HG03469 (cell line): ENCODE results near the gene IQCN.

Experiments used
- ATAC-seq: cut with Tn5 transposase; IDR thresholded peaks from one replicate; pipeline ENCODE4 v1.9.1; 2021; ENCODE audit warnings: mild to moderate bottlenecking, moderate library complexity, moderate number of reproducible peaks; ENCODE audit not compliant: unreplicated experiment

The IQCN gene

DNA sequence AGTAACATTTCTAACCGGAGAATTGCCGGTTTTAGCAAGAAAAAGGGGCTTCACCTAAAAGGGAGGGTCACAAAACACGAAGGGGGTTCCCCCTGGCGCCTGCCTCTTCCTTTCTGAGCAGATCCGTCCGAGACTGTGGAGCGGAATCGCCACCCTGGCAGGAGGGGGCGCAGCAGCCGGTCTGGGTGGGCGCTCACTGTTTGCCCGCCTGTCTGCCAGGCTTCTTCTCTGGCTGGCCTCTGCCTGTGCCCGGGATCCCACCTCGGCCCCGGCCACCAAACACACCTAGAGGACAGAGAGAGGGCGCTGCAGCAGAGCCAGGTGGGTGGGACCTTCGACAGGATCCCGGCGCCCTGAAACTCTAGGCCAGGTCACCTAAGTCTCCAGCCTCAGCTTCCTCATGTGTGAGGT lies 33.0 kb upstream of the IQCN start:
- no peak for ATAC-seq

DNA sequence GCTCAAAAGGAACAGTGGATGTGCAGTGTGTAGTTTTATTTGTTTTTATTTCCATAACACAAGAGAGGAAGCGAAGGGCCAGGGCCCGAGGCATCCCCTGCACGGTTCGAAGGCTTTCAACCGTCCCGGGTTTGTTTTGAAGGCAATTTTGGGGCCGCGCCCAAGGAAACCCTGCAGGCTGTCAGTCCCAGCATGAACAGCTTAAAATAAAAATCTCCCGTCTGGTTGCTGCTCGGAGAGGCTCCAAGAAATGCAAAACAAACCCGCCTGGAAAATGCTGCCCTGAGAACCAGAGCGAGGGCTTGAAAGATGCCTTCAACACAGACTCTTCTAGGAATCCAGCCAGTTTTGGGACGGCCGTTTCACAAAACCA lies 32.6 kb upstream of the IQCN start:
- no peak for ATAC-seq

DNA sequence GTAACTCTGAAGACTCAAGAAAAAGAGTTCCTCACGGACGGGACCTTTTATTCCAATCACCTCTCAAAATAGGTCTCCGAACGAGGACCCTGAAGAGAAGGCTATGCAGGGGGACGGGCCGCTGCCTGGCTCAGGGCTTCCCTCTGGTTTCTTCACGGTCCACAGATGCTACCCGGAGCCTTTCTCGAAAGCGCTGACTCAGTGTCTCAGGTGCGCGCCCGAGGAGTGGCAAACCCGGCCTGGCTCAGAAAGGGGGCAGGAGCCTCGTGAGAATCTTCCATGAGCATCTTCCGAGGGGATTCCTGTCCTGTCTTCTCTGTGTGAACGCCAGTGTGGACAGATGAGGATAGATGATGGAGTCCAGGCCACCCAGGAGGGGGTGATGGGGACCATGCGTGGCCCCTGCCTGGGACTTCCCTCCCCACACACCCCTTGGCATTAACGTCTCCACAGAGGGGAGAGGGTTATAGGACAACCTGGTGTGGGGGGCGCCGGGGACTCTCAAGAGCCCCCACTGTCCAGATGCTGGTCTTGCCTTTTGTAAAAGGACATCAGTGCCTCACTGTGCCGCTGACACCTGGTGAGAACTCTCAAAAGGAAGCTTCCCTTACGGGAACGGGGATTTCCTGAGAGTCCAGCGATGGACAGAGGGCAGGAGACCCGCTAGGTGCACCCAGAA lies 32.1 kb upstream of the IQCN start:
- no peak for ATAC-seq

DNA sequence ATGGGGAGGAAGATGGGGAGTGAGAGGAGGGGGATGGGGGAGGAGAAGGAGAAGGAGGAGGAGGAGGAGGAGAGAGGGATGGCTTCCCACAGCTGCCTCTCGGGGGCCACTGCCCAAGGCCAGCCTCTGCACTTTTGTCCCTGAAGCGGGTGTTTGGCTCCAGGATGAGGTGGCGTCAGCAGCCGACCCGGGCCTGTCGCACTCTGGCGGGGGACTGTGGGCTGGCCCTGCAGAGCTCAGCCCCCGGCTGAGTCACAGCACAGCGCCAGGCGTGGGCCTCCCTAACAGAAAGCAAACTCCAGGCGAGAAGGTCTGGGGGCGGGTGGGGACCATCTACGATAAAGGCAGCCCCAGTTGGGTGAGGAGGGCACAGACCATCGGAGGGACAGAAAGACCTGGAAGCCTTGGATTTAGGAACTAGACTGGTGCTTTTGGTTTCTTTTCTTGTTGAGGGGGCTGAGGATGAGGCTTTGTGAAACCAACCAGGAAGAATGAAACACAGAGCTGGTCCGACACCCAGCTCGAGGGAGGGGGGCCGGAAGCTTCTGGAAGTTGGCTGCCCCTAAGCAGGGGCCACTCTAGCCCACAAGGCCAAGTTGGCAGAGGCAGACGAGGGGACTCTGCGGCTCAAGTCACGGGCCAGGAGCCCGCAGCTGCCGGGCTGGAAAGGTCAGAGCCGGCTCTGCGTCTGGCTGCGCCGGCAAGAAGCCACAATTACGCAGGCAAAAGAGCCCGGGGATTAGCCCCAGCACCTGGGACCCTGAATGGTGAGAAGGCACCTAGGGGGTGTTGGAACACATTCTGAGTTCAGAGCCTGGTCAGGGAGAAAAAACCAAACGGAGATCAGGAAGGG lies 30.4 kb upstream of the IQCN start:
- no peak for ATAC-seq

DNA sequence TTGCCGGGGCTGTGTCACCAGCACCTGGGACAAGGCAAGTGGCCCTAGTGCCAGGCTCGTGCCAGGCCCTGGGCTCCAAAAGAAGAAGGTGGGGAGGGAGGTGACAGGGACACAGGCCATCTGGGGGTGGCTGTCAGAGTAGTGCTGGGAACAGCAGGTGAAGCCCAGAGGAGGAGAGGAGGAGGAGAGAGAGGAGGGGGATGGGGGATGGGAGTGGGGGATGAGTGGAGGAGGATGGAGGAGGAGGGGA lies 29.9 kb upstream of the IQCN start:
- ATAC-seq, result no peak

DNA sequence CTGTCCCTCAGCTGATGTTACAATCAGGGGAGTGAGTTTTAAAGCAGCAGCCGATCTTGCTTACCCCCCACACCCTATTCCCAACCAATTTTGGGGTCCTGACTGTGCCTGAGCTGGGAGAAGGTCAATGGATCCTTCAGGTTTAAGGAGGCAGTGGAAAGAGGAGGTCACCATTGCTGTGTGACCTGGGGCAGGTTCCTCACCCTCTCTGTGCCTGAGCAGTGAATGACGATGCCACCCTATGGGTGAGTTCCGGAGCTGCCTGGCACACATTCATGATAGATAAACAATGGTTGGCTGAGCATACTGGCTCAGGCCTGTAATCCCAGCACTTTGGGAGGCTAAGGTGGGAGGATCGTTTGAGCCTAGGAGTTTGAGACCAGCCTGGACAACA lies 27.5 kb upstream of the IQCN start:
- ATAC-seq, result no peak

DNA sequence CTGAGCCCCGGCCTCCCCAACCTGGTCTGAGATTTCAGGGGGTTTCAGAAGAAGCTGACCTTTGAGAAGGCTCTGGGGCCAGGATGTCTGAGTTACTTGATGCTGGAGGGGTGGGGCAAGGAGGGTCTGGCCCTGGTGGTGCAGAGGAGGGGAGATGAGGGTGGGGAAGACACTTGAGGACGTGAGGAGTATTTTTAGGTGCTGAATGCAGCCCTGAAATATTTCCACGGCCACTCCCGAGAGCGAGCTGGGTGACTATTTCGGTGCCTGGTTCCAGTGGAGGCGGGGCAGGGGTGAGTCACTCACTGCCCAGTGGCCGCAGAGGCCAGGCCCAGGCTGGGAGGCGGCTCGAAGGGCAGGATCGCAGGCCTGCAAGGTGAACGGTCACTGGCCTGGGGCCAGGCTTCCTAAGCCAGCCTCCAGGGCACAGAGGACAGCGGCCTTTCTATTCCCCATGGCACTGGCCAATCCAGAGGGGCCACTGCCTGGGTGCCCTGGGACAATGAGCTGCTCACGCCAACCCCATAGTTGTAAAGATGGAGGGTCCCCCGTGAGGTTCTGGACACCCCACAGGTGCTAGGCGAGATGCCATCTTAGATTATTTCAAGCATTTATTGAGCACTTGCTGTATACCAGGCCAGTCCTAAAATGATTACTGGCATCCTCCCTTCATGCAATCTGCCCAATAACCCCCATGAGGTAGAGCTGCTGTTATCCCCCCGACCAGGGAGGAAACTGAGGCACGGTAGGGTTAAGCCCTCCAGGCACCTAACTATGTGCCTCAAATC lies 26.9 kb upstream of the IQCN start:
- ATAC-seq, result no peak

DNA sequence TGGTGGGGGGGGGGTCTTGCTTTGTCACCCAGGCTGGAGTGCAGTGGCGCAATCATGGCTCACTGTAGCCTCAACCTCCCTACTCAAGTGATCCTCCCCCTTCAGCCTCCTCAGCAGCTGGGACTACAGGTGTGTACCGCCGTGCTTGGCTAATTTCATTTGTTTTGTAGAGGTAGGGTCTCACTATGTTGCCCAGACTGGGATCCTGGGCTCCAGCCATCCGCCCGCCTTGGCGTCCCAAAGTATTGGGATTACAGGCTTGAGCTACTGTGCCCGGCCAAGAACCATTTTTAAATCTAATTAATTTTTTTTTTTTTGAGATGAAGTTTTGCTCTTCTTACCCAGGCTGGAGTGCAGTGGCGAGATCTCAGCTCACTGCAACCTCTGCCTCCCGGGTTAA lies 25.4 kb upstream of the IQCN start:
- ATAC-seq, result no peak

DNA sequence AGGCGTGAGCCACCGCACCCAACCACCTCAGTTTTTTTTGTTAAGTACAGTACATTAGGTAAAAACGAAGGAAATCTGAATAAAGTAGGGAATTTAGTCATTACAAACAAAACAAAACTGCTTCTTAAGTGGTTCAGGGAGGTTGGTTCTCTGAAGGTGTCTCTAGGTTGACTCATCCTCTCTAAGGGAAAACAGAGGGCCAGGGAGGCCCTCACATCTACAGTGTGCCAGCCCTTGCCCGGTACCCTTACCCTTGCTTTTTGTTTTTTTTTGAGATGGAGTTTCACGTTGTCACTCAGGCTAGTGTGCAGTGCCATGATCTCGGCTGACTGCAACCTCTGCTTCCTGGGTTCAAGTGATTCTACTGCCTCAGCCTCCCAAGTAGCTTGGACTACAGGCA lies 24.3 kb upstream of the IQCN start:
- no peak for ATAC-seq

DNA sequence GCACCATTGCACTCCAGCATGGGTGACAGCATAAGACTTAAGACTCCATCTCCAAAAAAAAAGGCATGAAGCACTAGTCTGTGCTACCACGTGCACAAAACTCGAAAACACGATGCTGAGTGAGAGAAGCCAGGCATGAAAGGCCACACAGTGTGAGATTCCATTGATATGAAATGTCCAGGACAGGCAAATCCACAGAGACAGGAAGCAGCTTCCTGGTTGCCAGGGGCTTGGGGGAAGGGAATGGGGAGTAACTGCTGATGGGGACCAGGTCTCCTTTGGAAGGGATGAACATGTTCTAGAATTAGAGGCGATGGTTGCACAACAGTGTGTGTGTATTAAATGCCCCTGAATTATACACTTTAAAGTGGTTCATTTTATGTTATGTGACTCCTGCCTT lies 23.1 kb upstream of the IQCN start:
- no peak for ATAC-seq

DNA sequence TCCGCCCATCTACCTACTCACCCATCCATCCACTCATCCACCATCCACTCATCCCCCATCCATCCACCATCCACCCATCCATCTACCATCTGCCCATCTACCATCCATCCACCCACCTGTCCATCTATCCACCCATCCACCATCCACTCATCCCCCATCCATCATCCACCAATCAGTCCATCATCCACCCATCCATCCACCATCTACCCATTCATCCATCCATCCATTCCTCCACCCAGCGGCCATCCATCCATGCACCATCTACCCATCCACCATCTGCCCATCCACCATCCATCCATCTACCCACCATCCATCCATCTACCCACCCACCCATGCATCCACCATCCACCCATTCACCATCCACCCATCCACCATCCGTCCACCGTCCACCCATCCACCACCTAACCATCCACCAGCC lies 20.8 kb upstream of the IQCN start:
- no peak for ATAC-seq

DNA sequence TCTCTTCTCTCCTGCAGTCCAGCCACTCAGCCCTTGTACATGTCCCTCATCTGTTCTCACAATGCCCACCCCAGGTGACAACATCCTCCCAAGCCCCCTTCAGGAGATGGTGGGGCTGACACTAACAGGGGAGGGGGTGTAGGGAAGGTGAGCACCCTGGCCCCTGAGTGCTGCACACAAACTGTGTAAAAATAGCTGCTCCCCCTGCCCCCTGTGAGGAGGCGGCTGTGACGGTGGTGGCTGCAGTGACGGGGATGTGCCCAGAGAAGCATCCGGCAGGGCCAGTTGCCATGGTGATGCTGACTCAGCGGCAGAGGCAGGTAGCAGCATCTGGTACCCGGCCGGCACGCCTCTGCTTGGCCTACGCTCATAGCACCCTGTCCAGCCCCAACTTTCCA lies 20.2 kb upstream of the IQCN start:
- ATAC-seq, result no peak

DNA sequence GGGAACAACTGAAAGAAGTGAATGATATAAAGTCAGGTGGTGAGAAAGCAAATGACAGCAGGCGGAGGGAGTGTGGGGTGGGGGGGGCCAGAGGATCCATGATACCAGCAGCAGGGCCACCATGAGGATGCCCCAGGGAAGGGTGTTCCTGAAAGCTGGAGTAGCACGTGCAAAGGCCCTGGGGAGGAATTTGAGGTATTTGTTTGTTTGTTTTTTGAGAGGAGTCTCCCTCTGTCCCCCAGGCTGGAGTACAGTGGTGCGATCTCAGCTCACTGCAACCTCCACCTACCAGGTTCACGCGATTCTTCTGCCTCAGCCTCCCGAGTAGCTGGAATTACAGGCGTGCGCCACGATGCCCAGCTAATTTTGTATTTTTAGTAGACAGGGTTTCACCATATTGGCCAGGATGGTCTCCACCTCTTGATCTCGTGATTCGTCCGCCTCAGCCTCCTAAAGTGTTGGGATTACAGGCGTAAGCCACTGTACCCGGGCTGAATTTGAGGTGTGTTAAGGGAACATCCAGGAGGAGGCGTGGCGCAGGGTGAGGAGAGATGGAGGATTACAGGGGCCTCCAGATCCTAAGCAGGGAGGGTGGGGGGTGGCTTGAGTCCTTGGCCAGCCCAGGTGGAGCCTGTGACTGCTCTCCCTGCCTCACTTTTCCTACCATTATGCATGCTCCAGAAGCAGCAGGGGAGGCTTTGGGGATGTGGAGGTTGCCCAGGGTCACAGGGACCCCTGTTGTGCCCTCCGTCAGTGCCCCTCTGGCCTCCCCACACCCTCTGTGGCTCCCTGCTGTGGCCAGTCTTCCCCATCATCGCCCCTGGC lies 19.6 kb upstream of the IQCN start:
- no peak for ATAC-seq

DNA sequence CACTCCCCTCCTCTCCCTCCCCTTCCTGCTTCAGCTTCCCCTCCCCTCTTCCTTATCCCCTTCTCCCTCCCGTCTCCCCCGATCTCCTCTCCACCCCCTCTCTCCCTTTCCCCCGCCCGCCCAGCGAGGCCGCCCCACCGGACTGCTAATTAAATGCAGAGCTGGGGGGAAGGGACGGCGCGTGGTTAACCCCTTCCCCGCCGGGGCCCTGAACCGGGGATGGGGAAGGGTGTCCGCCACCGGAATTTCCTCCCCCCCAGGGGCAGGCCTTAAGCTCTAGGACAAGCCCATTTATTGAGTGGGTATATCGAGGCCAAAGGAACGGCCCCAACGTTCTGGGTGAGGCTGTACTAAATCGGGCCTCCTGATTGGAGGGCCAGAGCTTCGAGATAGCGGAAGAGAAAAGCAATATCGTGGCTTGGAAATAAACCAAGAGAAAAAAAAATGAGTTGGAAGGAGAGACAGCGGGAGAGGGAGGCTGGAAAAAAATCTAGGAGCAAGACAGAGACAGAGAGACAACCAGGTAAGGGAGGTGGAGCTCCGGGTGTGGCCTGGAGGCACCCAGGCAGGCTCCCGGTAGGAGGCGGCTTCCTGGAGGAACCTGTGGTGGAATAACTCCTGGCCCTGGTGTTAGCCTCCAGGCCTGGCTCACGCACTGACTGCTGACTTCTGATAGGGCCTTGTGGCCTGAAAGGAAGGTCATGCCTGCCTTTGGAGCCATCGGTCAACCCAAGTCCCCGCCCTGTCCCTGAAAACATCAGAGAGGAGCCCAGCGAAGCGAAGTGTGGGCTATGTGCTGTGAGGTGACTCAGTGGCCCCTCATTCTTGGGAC lies 18.8 kb upstream of the IQCN start:
- no peak for ATAC-seq

DNA sequence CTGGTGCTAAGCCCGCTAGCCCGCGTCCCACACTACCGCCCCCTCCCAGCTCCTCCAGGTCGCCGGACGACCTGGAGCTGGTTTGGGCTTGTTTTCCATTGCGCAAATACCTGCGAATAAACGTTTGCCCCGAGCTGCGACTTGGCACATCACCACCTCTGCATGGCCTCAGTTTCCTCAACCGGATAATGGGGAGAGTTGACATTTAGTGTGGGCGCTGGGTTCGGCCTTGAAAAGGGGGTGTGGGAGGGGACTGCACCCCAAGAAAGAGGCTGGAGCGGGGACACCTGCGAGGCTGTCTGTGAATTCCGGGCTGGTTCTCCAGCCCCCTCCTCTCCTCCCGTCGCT lies 18.2 kb upstream of the IQCN start:
- no peak for ATAC-seq

DNA sequence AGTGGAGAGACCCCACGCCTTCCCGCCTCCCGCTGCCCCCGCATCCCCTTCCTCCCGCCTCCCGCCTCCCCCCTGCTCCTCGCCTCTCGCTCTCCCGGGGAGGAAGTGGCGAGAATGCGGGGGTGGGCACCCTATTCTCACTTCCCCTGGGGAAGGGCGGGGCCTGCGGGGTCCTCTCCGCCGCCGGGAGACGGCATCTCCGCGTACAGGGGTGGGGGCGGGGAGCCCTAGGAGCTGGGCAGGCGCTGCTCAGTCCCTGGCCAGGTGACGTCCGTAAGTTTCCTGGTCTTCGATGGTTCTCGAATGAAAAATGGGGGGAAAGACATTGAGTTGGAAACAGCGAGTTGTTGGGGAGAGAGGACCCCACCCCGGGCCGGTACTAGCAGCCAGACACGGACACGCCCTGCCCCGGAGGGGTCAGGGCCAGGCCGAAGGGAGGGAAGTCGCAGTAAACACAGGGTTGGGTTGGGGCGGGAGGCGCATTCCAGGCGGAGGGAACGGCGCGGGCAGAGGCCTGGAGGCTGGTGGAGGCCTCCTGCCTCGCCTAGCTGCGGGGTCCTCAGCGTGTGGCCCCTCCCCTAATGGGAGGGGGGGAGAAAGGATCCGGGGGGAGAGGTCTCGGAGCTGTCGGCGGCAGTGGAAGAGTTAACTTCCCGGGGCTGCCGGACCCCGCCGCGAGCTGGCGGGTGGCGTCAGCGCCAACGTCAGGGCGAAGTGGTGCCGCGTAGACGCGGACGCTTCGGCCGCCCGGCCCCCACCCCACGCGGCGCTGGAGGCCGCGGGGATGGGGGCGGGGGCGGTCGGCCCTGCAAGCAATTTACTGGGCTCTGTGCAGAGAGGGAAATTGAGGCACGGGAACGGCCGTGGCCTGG lies 17.6 kb upstream of the IQCN start:
- no peak for ATAC-seq

DNA sequence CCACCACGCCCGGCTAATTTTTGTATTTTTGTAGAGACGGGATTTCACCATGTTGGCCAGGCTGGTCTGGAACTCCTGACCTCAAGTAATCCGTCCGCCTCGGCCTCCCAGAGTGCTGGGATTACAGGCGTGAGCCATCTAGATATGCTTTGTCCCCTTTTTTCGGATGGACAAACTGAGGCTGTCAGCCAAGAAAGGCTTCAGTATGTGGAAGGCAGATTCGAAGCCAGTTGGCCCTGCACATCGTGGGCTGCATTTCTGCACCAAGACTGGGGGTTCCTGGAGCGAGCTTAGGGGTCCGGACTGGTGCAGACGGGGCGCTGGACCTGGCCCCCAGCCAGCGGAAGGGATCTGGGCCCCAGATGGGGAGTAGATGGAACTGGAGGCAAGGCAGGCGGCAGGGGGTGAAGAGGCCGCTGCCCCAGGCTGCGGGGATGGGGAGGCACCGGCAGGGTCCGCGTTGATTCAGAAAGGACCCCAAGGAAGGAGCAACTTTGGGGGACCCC lies 16.8 kb upstream of the IQCN start:
- no peak for ATAC-seq

DNA sequence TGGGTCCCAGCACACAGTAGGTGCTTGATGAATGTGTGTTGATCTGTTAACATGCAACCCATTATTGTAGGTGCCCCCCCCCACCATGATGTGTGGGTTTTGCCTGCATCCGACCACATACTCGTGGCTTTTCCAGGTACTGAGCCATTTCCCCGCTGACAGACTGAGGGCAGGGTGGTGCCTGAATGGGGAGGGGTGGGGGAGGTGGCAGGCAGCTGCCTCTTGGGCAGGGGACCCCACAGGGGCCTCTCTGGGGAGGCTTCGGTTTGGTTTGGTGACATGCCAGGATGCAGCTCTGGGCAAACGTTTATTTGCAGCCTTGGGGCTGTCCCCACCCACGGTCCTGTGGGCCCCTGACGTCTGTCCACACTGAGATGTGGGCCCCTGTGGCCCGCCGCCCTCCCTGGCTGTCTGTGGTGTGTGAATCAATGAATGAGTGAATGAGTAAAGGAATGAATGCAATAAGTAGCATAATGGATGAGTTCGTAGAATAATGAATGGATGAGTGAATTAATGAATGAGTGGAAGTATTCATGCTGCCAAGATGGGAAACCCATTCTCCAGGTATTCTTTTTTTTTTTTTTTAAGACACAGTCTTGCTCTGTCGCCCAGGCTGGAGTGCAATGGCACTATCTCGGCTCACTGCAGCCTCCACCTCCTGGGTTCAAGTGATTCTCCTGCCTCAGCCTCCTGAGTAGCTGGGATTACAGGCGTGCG lies 16.2 kb upstream of the IQCN start:
- ATAC-seq, result no peak
